COLO668 (cell line): ENCODE results near the gene ERGIC1.
"Not testable (repeated sequence)": the region's sequence is repeated elsewhere in the genome, so short reads cannot be mapped to it uniquely, and the experiment has no call there.

ENCODE experiments used
- DNase-seq: peaks from one replicate; lab custom pipeline; 2025; ENCODE audit not compliant: unreplicated experiment; lab: John Stamatoyannopoulos, UW

ERGIC1 gene

GRCh38 chr5:172862165-172862801 lies 28.2 kb downstream of the ERGIC1 start:
- DNase-seq, result no peak

- not testable (repeated sequence) for DNase-seq
These were observed 30.1 kb downstream of the ERGIC1 start for GRCh38 chr5:172864171-172864570.

GRCh38 chr5:172864747-172865146 lies 30.7 kb downstream of the ERGIC1 start:
- no peak for DNase-seq

GRCh38 chr5:172866378-172866777 lies 32.3 kb downstream of the ERGIC1 start:
- DNase-seq, result no peak

- DNase-seq, result no peak
These were observed 33.0 kb downstream of the ERGIC1 start for GRCh38 chr5:172866802-172867748.

GRCh38 chr5:172867761-172868435 lies 33.8 kb downstream of the ERGIC1 start:
- DNase-seq, result no peak

- DNase-seq, result no peak
These were observed 34.4 kb downstream of the ERGIC1 start for GRCh38 chr5:172868436-172868923.

GRCh38 chr5:172868924-172869591 lies 35.0 kb downstream of the ERGIC1 start:
- no peak for DNase-seq

GRCh38 chr5:172869691-172870090 lies 35.6 kb downstream of the ERGIC1 start:
- DNase-seq, result no peak

- DNase-seq, result no peak
These were observed 36.3 kb downstream of the ERGIC1 start for GRCh38 chr5:172870291-172870714.

- DNase-seq, result no peak
These were observed 36.8 kb downstream of the ERGIC1 start for GRCh38 chr5:172870715-172871461.

GRCh38 chr5:172871536-172871935 lies 37.5 kb downstream of the ERGIC1 start:
- DNase-seq, result no peak

- DNase-seq, result no peak
These were observed 37.9 kb downstream of the ERGIC1 start for GRCh38 chr5:172871982-172872381.

- no peak for DNase-seq
These were observed 39.0 kb downstream of the ERGIC1 start for GRCh38 chr5:172872997-172873491.

- DNase-seq, result no peak
These were observed 39.5 kb downstream of the ERGIC1 start for GRCh38 chr5:172873513-172873912.

GRCh38 chr5:172874647-172875504 lies 40.8 kb downstream of the ERGIC1 start:
- DNase-seq, result no peak

GRCh38 chr5:172875505-172876279 lies 41.6 kb downstream of the ERGIC1 start:
- no peak for DNase-seq

- DNase-seq, result no peak
These were observed 42.5 kb downstream of the ERGIC1 start for GRCh38 chr5:172876578-172876977.
